ENCODE results near the gene MMD.

MMD gene

DNA sequence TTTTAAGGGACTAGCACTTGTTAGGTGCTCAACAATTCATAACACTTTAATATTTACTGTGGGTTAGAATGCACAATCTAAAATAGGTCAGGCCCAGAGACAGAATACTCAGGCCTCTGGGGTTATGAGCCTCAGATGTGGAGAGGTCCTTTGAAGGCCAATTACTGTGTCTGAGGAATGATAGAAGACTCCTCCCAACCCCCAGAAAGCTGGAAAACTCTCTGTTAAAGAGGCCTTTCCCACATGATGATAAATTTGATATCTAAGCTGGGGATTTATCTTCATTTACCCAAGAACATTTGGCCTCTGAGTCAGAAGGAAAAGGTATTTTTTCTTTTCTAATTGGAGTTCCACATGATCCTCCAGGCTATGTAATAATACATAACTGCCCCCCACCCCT lies 41.1 kb upstream of the MMD start:
- H3K4me3 ChIP-seq (ENCODE audit: insufficient read depth in 1 of 2, low read depth in 1 of 2, low read length in 2 of 2) = no peak overlapping the region
- no peak overlapping the region for H2BK5ac ChIP-seq (ENCODE audit: low read depth, low read length, poor library complexity, severe bottlenecking)
- peaks cover 9% of the 10 kb centered on the region for H3K4me1 ChIP-seq (ENCODE audit: control insufficient read depth, insufficient read depth, low read depth, low read length)
- H4K91ac ChIP-seq (ENCODE audit: low read length) = no peak overlapping the region
- H3K9ac ChIP-seq (ENCODE audit: low read length) = no peak overlapping the region
- no peak overlapping the region for H2BK15ac ChIP-seq (ENCODE audit: low read depth, poor library complexity, severe bottlenecking)
- H3K27me3 ChIP-seq (ENCODE audit: control insufficient read depth in 1 of 2, insufficient read depth in 1 of 2, low read length in 2 of 2) = no peaks in the 10 kb centered on the region
- no peak overlapping the region for H2BK120ac ChIP-seq (ENCODE audit: low read depth, low read length)
- H2AK5ac ChIP-seq (ENCODE audit: low read length, severe bottlenecking) = no peak overlapping the region
- H3K79me1 ChIP-seq (replicated peaks; ENCODE audit: low read length, poor library complexity, severe bottlenecking) = no peaks in the 10 kb centered on the region
- DNase-seq = no peak
- H3K23ac ChIP-seq (ENCODE audit: low read length in 2 of 2) = no peak overlapping the region
- H2BK12ac ChIP-seq (ENCODE audit: low read length in 2 of 2) = no peak overlapping the region
- H3K14ac ChIP-seq (ENCODE audit: low read length in 2 of 2) = no peak overlapping the region
- H3K9me3 ChIP-seq (ENCODE audit: control insufficient read depth, low read length) = no peaks in the 10 kb centered on the region
- no peak overlapping the region for H3K27ac ChIP-seq (ENCODE audit: low read length, poor library complexity, severe bottlenecking)
- H3K18ac ChIP-seq (ENCODE audit: low read depth in 1 of 2, low read length in 2 of 2) = no peak overlapping the region
- H3K36me3 ChIP-seq (ENCODE audit: control insufficient read depth in 1 of 2, insufficient read depth in 2 of 2, low read depth in 1 of 2, low read length in 2 of 2) = no peaks in the 10 kb centered on the region
- H3K4me2 ChIP-seq (ENCODE audit: low read length, poor library complexity, severe bottlenecking) = no peak overlapping the region
- no peak overlapping the region for H2AFZ ChIP-seq (ENCODE audit: low read depth, low read length)
- no peak overlapping the region for H3K4ac ChIP-seq (ENCODE audit: low read depth in 1 of 2, low read length in 2 of 2)
- no peak overlapping the region for H4K8ac ChIP-seq (ENCODE audit: low read length)

GRCh38 chr17:55462234-55462633 lies 40.6 kb upstream of the MMD start:
- H2AK5ac ChIP-seq (ENCODE audit: low read length, severe bottlenecking) = no peak overlapping the region
- no peak overlapping the region for H2BK120ac ChIP-seq (ENCODE audit: low read depth, low read length)
- no peaks in the 10 kb centered on the region for H3K36me3 ChIP-seq (ENCODE audit: control insufficient read depth in 1 of 2, insufficient read depth in 2 of 2, low read depth in 1 of 2, low read length in 2 of 2)
- no peak overlapping the region for H2BK12ac ChIP-seq (ENCODE audit: low read length in 2 of 2)
- H3K79me1 ChIP-seq (replicated peaks; ENCODE audit: low read length, poor library complexity, severe bottlenecking) = no peaks in the 10 kb centered on the region
- H3K27ac ChIP-seq (ENCODE audit: low read length, poor library complexity, severe bottlenecking) = no peak overlapping the region
- WGBS = no CpG with 5 or more reads among the region's 1 CpG
- no peak overlapping the region for H3K4me2 ChIP-seq (ENCODE audit: low read length, poor library complexity, severe bottlenecking)
- H2BK15ac ChIP-seq (ENCODE audit: low read depth, poor library complexity, severe bottlenecking) = no peak overlapping the region
- no peaks in the 10 kb centered on the region for H3K9me3 ChIP-seq (ENCODE audit: control insufficient read depth, low read length)
- H3K4ac ChIP-seq (ENCODE audit: low read depth in 1 of 2, low read length in 2 of 2) = no peak overlapping the region
- no peak overlapping the region for H3K18ac ChIP-seq (ENCODE audit: low read depth in 1 of 2, low read length in 2 of 2)
- no peak overlapping the region for H4K8ac ChIP-seq (ENCODE audit: low read length)
- DNase-seq = no peak
- H3K27me3 ChIP-seq (ENCODE audit: control insufficient read depth in 1 of 2, insufficient read depth in 1 of 2, low read length in 2 of 2) = no peaks in the 10 kb centered on the region
- H3K14ac ChIP-seq (ENCODE audit: low read length in 2 of 2) = no peak overlapping the region
- H3K9ac ChIP-seq (ENCODE audit: low read length) = no peak overlapping the region
- no peak overlapping the region for H4K91ac ChIP-seq (ENCODE audit: low read length)
- H3K4me3 ChIP-seq (ENCODE audit: insufficient read depth in 1 of 2, low read depth in 1 of 2, low read length in 2 of 2) = no peak overlapping the region
- no peak overlapping the region for H3K23ac ChIP-seq (ENCODE audit: low read length in 2 of 2)
- no peak overlapping the region for H2BK5ac ChIP-seq (ENCODE audit: low read depth, low read length, poor library complexity, severe bottlenecking)
- H3K4me1 ChIP-seq (ENCODE audit: control insufficient read depth, insufficient read depth, low read depth, low read length) = peaks cover 9% of the 10 kb centered on the region
- no peak overlapping the region for H2AFZ ChIP-seq (ENCODE audit: low read depth, low read length)

- Histone ChIP-seq H2BK120ac (ENCODE audit: low read depth, low read length) (peak overlapping the region; percentile 49), H2BK12ac (ENCODE audit: low read length in 2 of 2) (peak overlapping the region; percentile 60 to 61), H3K79me1 (replicated peaks; ENCODE audit: low read length, poor library complexity, severe bottlenecking) (no peaks in the 10 kb centered on the region), H3K4me2 (ENCODE audit: low read length, poor library complexity, severe bottlenecking) (peak overlapping the region; percentile 11), H2BK5ac (ENCODE audit: low read depth, low read length, poor library complexity, severe bottlenecking) (no peak overlapping the region), H3K27ac (ENCODE audit: low read length, poor library complexity, severe bottlenecking) (no peak overlapping the region), H4K91ac (ENCODE audit: low read length) (peak overlapping the region; percentile 27), H3K4me3 (ENCODE audit: insufficient read depth in 1 of 2, low read depth in 1 of 2, low read length in 2 of 2) (peak overlapping the region in 1 of 2 experiments; percentile 18), H3K14ac (ENCODE audit: low read length in 2 of 2) (no peak overlapping the region), H3K4ac (ENCODE audit: low read depth in 1 of 2, low read length in 2 of 2) (peak overlapping the region in 1 of 2 experiments; percentile 94), H3K36me3 (ENCODE audit: control insufficient read depth in 1 of 2, insufficient read depth in 2 of 2, low read depth in 1 of 2, low read length in 2 of 2) (no peaks in the 10 kb centered on the region), H3K18ac (ENCODE audit: low read depth in 1 of 2, low read length in 2 of 2) (peak overlapping the region; percentile 89 to 90), H2AK5ac (ENCODE audit: low read length, severe bottlenecking) (peak overlapping the region; percentile 62), H2BK15ac (ENCODE audit: low read depth, poor library complexity, severe bottlenecking) (peak overlapping the region; percentile 99), H3K9me3 (ENCODE audit: control insufficient read depth, low read length) (no peaks in the 10 kb centered on the region), H3K9ac (ENCODE audit: low read length) (peak overlapping the region; percentile 70), H3K4me1 (ENCODE audit: control insufficient read depth, insufficient read depth, low read depth, low read length) (peaks cover 13% of the 10 kb centered on the region), H3K27me3 (ENCODE audit: control insufficient read depth in 1 of 2, insufficient read depth in 1 of 2, low read length in 2 of 2) (no peaks in the 10 kb centered on the region), H4K8ac (ENCODE audit: low read length) (peak overlapping the region; percentile 80), H2AFZ (ENCODE audit: low read depth, low read length) (no peak overlapping the region), H3K23ac (ENCODE audit: low read length in 2 of 2) (no peak overlapping the region)
- DNase-seq = peak; percentile 82
- 52% methylated on average over 7 of the region's 7 CpGs for WGBS
Observed at GRCh38 chr17:55458978-55459377, 37.3 kb upstream of the MMD start.

DNA sequence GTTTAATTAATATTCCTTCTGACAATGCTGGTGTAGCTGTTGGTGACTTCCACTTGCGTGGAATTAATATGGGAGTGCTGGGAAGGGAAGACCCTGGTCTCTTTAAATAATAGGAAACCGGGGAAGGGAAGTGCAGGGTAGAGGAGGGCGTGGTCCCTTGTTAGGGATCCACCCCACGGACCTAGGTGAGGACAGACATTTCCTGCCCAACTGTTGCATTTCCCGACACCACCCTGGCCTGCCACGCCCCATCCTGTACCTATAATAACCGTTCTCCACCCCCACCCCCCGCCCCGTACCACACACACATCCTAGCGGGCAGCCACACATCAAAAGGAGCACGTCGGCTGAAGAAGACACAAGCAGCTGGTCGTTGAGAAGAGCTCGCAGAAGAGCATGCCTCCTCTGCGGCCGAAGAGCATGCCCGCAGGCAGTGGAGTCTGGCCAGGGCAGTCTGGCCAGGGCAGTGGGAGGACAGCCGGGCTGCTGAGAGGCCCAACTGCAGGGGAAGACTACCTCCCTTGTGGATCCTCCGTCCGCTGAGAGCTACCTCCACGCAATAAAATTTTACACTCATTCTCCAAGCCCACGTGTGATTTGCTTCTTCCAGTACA lies 36.8 kb upstream of the MMD start:
- H4K91ac ChIP-seq (ENCODE audit: low read length) = peak overlapping the region; percentile 93
- peak overlapping the region in 1 of 2 experiments; percentile 13 for H3K14ac ChIP-seq (ENCODE audit: low read length in 2 of 2)
- H2BK12ac ChIP-seq (ENCODE audit: low read length in 2 of 2) = peak overlapping the region; percentile 60 to 61
- peak overlapping the region; percentile 70 for H3K9ac ChIP-seq (ENCODE audit: low read length)
- no peak overlapping the region for H3K27ac ChIP-seq (ENCODE audit: low read length, poor library complexity, severe bottlenecking)
- H3K4me3 ChIP-seq (ENCODE audit: insufficient read depth in 1 of 2, low read depth in 1 of 2, low read length in 2 of 2) = peak overlapping the region in 1 of 2 experiments; percentile 18
- H3K4ac ChIP-seq (ENCODE audit: low read depth in 1 of 2, low read length in 2 of 2) = peak overlapping the region; percentile 19 to 94
- peak overlapping the region in 1 of 2 experiments; percentile 24 for H3K23ac ChIP-seq (ENCODE audit: low read length in 2 of 2)
- no peak overlapping the region for H2BK5ac ChIP-seq (ENCODE audit: low read depth, low read length, poor library complexity, severe bottlenecking)
- H2AK5ac ChIP-seq (ENCODE audit: low read length, severe bottlenecking) = peak overlapping the region; percentile 62
- no peaks in the 10 kb centered on the region for H3K36me3 ChIP-seq (ENCODE audit: control insufficient read depth in 1 of 2, insufficient read depth in 2 of 2, low read depth in 1 of 2, low read length in 2 of 2)
- WGBS = 88% methylated on average over 18 of the region's 22 CpGs
- peak overlapping the region; percentile 11 for H3K4me2 ChIP-seq (ENCODE audit: low read length, poor library complexity, severe bottlenecking)
- H3K9me3 ChIP-seq (ENCODE audit: control insufficient read depth, low read length) = no peaks in the 10 kb centered on the region
- H2BK15ac ChIP-seq (ENCODE audit: low read depth, poor library complexity, severe bottlenecking) = peak overlapping the region; percentile 80
- peak overlapping the region; percentile 54 for H2BK120ac ChIP-seq (ENCODE audit: low read depth, low read length)
- H3K27me3 ChIP-seq (ENCODE audit: control insufficient read depth in 1 of 2, insufficient read depth in 1 of 2, low read length in 2 of 2) = no peaks in the 10 kb centered on the region
- peak overlapping the region; percentile 89 to 90 for H3K18ac ChIP-seq (ENCODE audit: low read depth in 1 of 2, low read length in 2 of 2)
- H3K79me1 ChIP-seq (replicated peaks; ENCODE audit: low read length, poor library complexity, severe bottlenecking) = no peaks in the 10 kb centered on the region
- peak overlapping the region; percentile 87 for H4K8ac ChIP-seq (ENCODE audit: low read length)
- H3K4me1 ChIP-seq (ENCODE audit: control insufficient read depth, insufficient read depth, low read depth, low read length) = peaks cover 15% of the 10 kb centered on the region
- DNase-seq = no peak
- H2AFZ ChIP-seq (ENCODE audit: low read depth, low read length) = no peak overlapping the region

Data from mesenchymal stem cell (in vitro differentiated cells and primary cell).